K562 (cell line): ENCODE results near the gene DDX5. TPM values are rescaled to one million over a fixed set of nuclear protein-coding genes. Genes with fewer than 3 reads are reported as not detected.

Experiments used
- ATAC-seq: fragments of 200-7000 bp; cut with Tn5 transposase; 3 replicates; pipeline ENCODE4 v1.9.1; 2020; ENCODE audit warnings: moderate library complexity
- BruUV-seq: library from RNA; stranded (reverse); fragments of 400-500 nt; replicated peaks from 2 replicates; lab custom pipeline; 2021; lab: Mats Ljungman, UMichigan
- CTCF ChIA-PET: fragments of 300-600 bp; formaldehyde crosslinking; extraction: SDS; loops from one replicate; lab custom pipeline; 2021; ENCODE audit warnings: low intra/inter-chr PET ratio; lab: Yijun Ruan, JAX
- POLR2A ChIA-PET: fragments of 300-600, 350-650 bp; sonication (Branson Sonifier 250); formaldehyde crosslinking; extraction: SDS; loops from one replicate; lab custom pipeline; 2021; ENCODE audit warnings: antibody characterized with exemption, inconsistent platforms; lab: Yijun Ruan, JAX
- DNase-seq, 4 experiments: peaks; one replicate each; pipeline versions ENCODE4 v3.0.0 to v3.0.0-alpha.2; 2011 to 2018; ENCODE audit warnings: low spot score in 3 of 4, mixed read lengths in 3 of 4; ENCODE audit errors: extremely low read depth in 1 of 4
- FAIRE-seq: peaks from 2 replicates; lab custom pipeline; 2011; peaks lifted over from hg19 to GRCh38; lab: Jason Lieb, UNC
- H2AFZ ChIP-seq: 2 replicates; pipeline ENCODE4 v1.6.0; 2011; ENCODE audit warnings: low read depth, low read length, control low read depth, inconsistent platforms
- H3K27ac ChIP-seq: fragments of 200-600 bp; 3 replicates; pipeline ENCODE4 v1.8.0; 2011; ENCODE audit warnings: low read depth, mild to moderate bottlenecking, control low read depth, inconsistent platforms, low read length, moderate library complexity, mixed read lengths; ENCODE audit errors: extremely low read depth
- H3K27me3 ChIP-seq, 2 experiments: fragments of 300-600 bp in 1 of 2; 2 replicates in 1 of 2; 3 replicates in 1 of 2; pipeline versions ENCODE4 v1.6.0 to v1.8.0; 2011; ENCODE audit warnings: inconsistent platforms in 2 of 2, low read length in 2 of 2, mild to moderate bottlenecking in 1 of 2, mixed read lengths in 1 of 2, moderate library complexity in 1 of 2; ENCODE audit not compliant: control insufficient read depth in 2 of 2, insufficient read depth in 2 of 2
- H3K36me3 ChIP-seq: fragments of 300-600 bp; 3 replicates; pipeline ENCODE4 v1.8.0; 2011; ENCODE audit warnings: mild to moderate bottlenecking, low read length, inconsistent platforms; ENCODE audit not compliant: control insufficient read depth, insufficient read depth
- H3K4me1 ChIP-seq, 2 experiments: fragments of 200-600 bp in 1 of 2; replicated peaks in 1 of 2; 2 replicates in 1 of 2; 3 replicates in 1 of 2; pipeline versions ENCODE4 v1.5.1 to v1.8.0; 2011; ENCODE audit warnings: inconsistent platforms in 2 of 2, low read length in 2 of 2, mild to moderate bottlenecking in 1 of 2, mixed read lengths in 1 of 2, moderate library complexity in 1 of 2; ENCODE audit not compliant: control insufficient read depth in 2 of 2, insufficient read depth in 2 of 2
- H3K4me2 ChIP-seq: 2 replicates; pipeline ENCODE4 v1.6.1; 2011; ENCODE audit warnings: low read length, control low read depth, inconsistent platforms, mixed read lengths; ENCODE audit not compliant: insufficient read depth
- H3K4me3 ChIP-seq: fragments of 200-600 bp; sonication (generic), shearing (Covaris generic); 2 replicates; pipeline ENCODE4 v1.5.1; 2016; ENCODE audit warnings: control low read depth, inconsistent platforms
- H3K79me2 ChIP-seq: fragments of 200-600 bp; 3 replicates; pipeline ENCODE4 v1.8.0; 2011; ENCODE audit warnings: low read length, inconsistent platforms; ENCODE audit not compliant: control insufficient read depth, insufficient read depth
- H3K9ac ChIP-seq, 2 experiments: 2 replicates each; pipeline versions ENCODE4 v1.6.0 to v1.6.1; 2011; ENCODE audit warnings: low read depth in 2 of 2, low read length in 2 of 2, control low read depth in 1 of 2, inconsistent platforms in 1 of 2, mild to moderate bottlenecking in 1 of 2, mixed read lengths in 1 of 2; ENCODE audit not compliant: insufficient read depth in 1 of 2
- H3K9me1 ChIP-seq: one replicate; pipeline ENCODE4 v1.6.0; 2011; ENCODE audit warnings: inconsistent platforms, mild to moderate bottlenecking, low read length, moderate library complexity; ENCODE audit not compliant: control insufficient read depth, insufficient read depth
- H3K9me3 ChIP-seq: replicated peaks from 2 replicates; pipeline ENCODE4 v1.5.1; 2011; ENCODE audit warnings: low read depth, low read length, inconsistent platforms; ENCODE audit not compliant: control insufficient read depth, insufficient read depth
- H4K20me1 ChIP-seq: replicated peaks from 2 replicates; pipeline ENCODE4 v1.6.1; 2011; ENCODE audit warnings: low read length, inconsistent platforms, mixed read lengths; ENCODE audit not compliant: control insufficient read depth, insufficient read depth
- CHD7 ChIP-seq: fragments of 200-600 bp; sonication (generic); IDR thresholded peaks from one replicate; pipeline ENCODE4 v1.6.1; 2012; ENCODE audit warnings: mild to moderate bottlenecking, low read depth, low read length, inconsistent platforms
- EP300 ChIP-seq: IDR thresholded peaks from 2 replicates; pipeline ENCODE4 v1.6.1; 2012; ENCODE audit warnings: low read length, improper control_type of control experiment
- GTF2F1 ChIP-seq: IDR thresholded peaks from 2 replicates; pipeline ENCODE4 v1.6.1; 2011; ENCODE audit warnings: low read depth, low read length, improper control_type of control experiment
- MECOM ChIP-seq: fragments of 250-450 bp; sonication (Bioruptor Pico); IDR thresholded peaks from 2 replicates; pipeline ENCODE4 v1.8.0; 2022; ENCODE audit warnings: inconsistent platforms
- TAL1 ChIP-seq: fragments of 450-650 bp; IDR thresholded peaks from 2 replicates; pipeline ENCODE4 v1.6.1; 2016; ENCODE audit warnings: mild to moderate bottlenecking
- ZNF436 ChIP-seq: fragments of 250-450, 450-650 bp; sonication (Bioruptor Pico); formaldehyde crosslinking; IDR thresholded peaks from 2 replicates; pipeline ENCODE4 v1.7.0; 2020; ENCODE audit warnings: mild to moderate bottlenecking
- ZZZ3 ChIP-seq: fragments of 450-650 bp; IDR thresholded peaks from 2 replicates; pipeline ENCODE4 v1.6.1; 2016; ENCODE audit warnings: antibody characterized with exemption, mild to moderate bottlenecking, moderate library complexity
- WGBS: fragments of 100-300 bp; shearing (Covaris generic); methylation state at CpG from one replicate; pipeline ENCODE4 v1.1.6; 2016; ENCODE audit warnings: low coverage, mixed read lengths; ENCODE audit not compliant: insufficient coverage; ENCODE audit errors: missing lambda C conversion rate; 5-methylcytosine and 5-hydroxymethylcytosine counted together
- in situ Hi-C: fragments of 300-500 bp; cut with MboI; formaldehyde crosslinking; loops from 4 replicates; pipeline ENCODE4 v1.15.0; 2018; ENCODE audit warnings: inconsistent platforms, mixed read lengths
- intact Hi-C: fragments of 100-400 bp; cut with micrococcal nuclease; formaldehyde crosslinking; loops from 2 replicates; pipeline ENCODE4 v1.14.2; 2022
- polyA plus RNA-seq, 8 experiments: library from polyadenylated mRNA; depleted of rRNA in 4 of 8; stranded (reverse) in 5 of 8; unstranded in 3 of 8; fragments of >200 nt; fragmentation: Nextera tagmentation in 2 of 8; fragmentation: Illumina TruSeq in 1 of 8; extraction: Ambion mirVana in 2 of 8; extraction: Trizol in 1 of 8; gene quantifications; 2 replicates each; pipeline versions ENCODE4 v1.2.1 to v1.2.3, GENCODE V29; 2011 to 2014; ENCODE audit warnings: inconsistent platforms in 1 of 8, missing spikeins in 1 of 8
- total RNA-seq, 7 experiments: library from RNA; depleted of rRNA in 6 of 7; stranded (reverse); fragments of >200 nt in 6 of 7; fragmentation: Illumina TruSeq in 2 of 7; extraction: Trizol in 2 of 7; gene quantifications; 2 replicates each; pipeline versions ENCODE4 v1.2.1 to v1.2.3, GENCODE V29; 2011 to 2021; ENCODE audit warnings: low replicate concordance in 1 of 7
- TF ChIP-seq, protein P1 (sequence below): fragments of 450-650 bp; IDR thresholded peaks from 2 replicates; pipeline ENCODE4 v1.7.1; 2018; ENCODE audit warnings: mild to moderate bottlenecking, low read depth; ENCODE audit not compliant: partially characterized antibody

DDX5 gene
- total and polyA plus RNA-seq, 9 of the 15 experiments (the other 6 are each of a cell fraction or from before 2014, with no cell fraction given), result 306 to 1,639 (median 604) TPM

DNA sequence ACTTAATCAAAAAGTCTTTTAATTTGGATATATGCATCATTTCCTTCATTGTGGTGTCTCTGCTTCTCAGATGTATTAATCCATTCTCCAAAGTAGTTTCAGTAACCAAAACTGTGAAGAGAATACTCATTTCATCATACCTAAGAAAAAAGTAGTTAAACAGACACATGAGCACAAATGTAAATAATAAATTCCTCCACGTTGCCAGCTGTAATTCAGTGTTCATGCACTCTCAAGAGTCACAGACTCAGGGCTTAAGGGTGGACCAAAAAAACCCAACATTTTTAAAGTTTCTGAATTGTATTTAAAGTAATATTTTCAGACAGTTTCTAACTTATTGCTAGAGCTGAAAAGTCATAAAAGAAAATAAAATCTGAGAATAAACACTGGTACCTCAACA is 28.2 kb downstream of the DDX5 start (continued):
- TF ChIP-seq GTF2F1, result no peak
- TF ChIP-seq EP300, result no peak
- TF ChIP-seq, protein P1, sequence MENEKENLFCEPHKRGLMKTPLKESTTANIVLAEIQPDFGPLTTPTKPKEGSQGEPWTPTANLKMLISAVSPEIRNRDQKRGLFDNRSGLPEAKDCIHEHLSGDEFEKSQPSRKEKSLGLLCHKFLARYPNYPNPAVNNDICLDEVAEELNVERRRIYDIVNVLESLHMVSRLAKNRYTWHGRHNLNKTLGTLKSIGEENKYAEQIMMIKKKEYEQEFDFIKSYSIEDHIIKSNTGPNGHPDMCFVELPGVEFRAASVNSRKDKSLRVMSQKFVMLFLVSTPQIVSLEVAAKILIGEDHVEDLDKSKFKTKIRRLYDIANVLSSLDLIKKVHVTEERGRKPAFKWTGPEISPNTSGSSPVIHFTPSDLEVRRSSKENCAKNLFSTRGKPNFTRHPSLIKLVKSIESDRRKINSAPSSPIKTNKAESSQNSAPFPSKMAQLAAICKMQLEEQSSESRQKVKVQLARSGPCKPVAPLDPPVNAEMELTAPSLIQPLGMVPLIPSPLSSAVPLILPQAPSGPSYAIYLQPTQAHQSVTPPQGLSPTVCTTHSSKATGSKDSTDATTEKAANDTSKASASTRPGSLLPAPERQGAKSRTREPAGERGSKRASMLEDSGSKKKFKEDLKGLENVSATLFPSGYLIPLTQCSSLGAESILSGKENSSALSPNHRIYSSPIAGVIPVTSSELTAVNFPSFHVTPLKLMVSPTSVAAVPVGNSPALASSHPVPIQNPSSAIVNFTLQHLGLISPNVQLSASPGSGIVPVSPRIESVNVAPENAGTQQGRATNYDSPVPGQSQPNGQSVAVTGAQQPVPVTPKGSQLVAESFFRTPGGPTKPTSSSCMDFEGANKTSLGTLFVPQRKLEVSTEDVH, result no peak
- TF ChIP-seq TAL1, result no peak
- no peak for TF ChIP-seq ZZZ3

DNA sequence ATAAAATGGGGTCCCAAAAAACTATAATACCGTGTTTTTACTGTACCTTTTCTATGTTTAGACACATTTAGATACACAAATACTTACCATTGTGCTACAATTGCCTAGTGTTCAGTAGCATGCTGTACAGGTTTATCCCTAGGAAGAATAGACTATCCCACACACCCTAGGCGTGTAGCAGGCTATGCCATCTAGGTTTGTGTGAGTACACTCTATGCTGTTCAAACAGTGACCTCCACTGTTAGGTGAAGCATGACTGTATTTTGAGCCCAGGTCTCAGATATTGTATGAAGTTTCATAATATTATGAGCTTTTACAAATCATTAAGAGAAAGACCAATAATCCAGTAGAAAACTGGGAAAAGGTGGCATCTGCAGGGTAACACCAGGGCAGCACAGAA is 33.5 kb downstream of the DDX5 start:
- H2AFZ ChIP-seq, result no peak overlapping the region
- no TSS peak for BruUV-seq
- ATAC-seq (peak; percentile 50; the same call in 1 of the 3 replicates), FAIRE-seq (no peak), DNase-seq (no peak)
- H3K27ac ChIP-seq, result no peak overlapping the region
- H3K4me2 ChIP-seq, result no peak overlapping the region
- H3K36me3 ChIP-seq, result peaks cover 8% of the 10 kb centered on the region
- intact Hi-C loops, result no loop called here
- H3K9me1 ChIP-seq, result no peaks in the 10 kb centered on the region
- in situ Hi-C loops, result no loop called here
- ChIA-PET POLR2A (no interaction called here), CTCF (no interaction called here)
- H3K27me3 ChIP-seq, result no peaks in the 10 kb centered on the region
- no peaks in the 10 kb centered on the region for H3K4me1 ChIP-seq
- no peaks in the 10 kb centered on the region for H4K20me1 ChIP-seq
- H3K4me3 ChIP-seq, result no peak overlapping the region
- H3K79me2 ChIP-seq, result no peaks in the 10 kb centered on the region
- H3K9me3 ChIP-seq, result no peaks in the 10 kb centered on the region
- WGBS, result 57% methylated on average over 2 of the region's 2 CpGs
- no peak overlapping the region for H3K9ac ChIP-seq
- TF ChIP-seq ZNF436 (CRISPR knock-in tag) (no peak), CHD7 (no peak), MECOM (CRISPR knock-in tag) (no peak)
